Measurements from ENCODE around the gene GLIS1. TPM values are rescaled to one million over a fixed set of nuclear protein-coding genes. Genes with fewer than 3 reads are reported as not detected.

Gene GLIS1
- total RNA-seq, 4 donors from 2014 or later, result 0.63 to 2.4 (median 1.0) TPM

DNA sequence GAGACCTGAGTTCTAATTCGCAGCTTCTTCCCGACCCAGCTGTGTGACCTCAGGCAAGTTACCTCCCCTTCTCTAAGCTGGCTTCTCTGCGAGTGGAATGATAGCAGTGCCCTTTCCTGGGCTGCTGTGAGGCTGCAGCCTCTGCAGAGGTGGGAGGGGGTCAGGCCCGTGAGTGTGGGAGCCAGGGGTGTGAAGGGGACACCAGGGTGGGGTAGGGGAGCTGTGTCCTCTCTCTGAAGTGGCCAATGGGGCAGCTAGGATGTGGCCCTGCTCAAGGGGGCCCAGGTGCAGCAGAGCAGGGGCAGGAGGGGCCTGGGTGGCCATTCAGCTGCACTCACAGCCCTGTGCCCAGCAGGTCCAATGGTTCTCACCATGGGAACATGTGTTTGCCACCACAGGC is 255.3 kb downstream of the GLIS1 start:
- no peak for DNase-seq (ENCODE audit: low spot score in 2 of 2)
- H3K4me3 ChIP-seq (ENCODE audit: low read depth, poor library complexity, severe bottlenecking), result no peak overlapping the region
- WGBS, 2 donors, result 91 to 92% methylated on average over 3 to 4 of the region's 4 CpGs
- TF ChIP-seq, protein P1, sequence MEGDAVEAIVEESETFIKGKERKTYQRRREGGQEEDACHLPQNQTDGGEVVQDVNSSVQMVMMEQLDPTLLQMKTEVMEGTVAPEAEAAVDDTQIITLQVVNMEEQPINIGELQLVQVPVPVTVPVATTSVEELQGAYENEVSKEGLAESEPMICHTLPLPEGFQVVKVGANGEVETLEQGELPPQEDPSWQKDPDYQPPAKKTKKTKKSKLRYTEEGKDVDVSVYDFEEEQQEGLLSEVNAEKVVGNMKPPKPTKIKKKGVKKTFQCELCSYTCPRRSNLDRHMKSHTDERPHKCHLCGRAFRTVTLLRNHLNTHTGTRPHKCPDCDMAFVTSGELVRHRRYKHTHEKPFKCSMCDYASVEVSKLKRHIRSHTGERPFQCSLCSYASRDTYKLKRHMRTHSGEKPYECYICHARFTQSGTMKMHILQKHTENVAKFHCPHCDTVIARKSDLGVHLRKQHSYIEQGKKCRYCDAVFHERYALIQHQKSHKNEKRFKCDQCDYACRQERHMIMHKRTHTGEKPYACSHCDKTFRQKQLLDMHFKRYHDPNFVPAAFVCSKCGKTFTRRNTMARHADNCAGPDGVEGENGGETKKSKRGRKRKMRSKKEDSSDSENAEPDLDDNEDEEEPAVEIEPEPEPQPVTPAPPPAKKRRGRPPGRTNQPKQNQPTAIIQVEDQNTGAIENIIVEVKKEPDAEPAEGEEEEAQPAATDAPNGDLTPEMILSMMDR (IDR thresholded peaks at IDR 0.05), result no peak
- TF ChIP-seq POLR2A (IDR thresholded peaks at IDR 0.05), result no peak
- intact Hi-C loops (cut with DNase I; ENCODE audit: low total_unique reads), result loop anchor here (2.0 to 10.0 kb wide), 2 partner anchors 111 to 271 kb away; no protein-coding TSS in a partner anchor

DNA sequence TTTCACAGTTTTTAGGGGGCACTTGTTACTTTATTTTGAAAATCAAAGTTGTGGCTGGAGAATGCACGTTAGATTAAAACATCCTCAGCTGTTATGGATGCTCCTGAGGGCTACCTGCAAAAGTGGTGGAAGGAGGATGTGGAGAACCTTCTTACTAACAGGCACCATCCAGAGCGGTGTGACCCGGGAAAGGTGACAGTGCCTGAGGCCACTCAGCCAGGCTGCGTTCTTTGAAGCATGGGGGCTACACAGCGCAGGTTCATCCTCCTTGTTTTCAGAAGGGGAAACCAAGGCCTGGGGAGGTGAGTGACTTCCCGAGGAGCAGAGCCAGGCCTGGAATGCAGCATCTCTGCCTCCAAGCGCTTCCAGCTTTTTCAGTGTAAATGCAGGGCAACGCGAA is 255.8 kb downstream of the GLIS1 start:
- intact Hi-C loops (cut with DNase I; ENCODE audit: low total_unique reads), result loop anchor here (10.0 kb wide), 1 partner anchor 112 kb away; no protein-coding TSS in a partner anchor

DNA sequence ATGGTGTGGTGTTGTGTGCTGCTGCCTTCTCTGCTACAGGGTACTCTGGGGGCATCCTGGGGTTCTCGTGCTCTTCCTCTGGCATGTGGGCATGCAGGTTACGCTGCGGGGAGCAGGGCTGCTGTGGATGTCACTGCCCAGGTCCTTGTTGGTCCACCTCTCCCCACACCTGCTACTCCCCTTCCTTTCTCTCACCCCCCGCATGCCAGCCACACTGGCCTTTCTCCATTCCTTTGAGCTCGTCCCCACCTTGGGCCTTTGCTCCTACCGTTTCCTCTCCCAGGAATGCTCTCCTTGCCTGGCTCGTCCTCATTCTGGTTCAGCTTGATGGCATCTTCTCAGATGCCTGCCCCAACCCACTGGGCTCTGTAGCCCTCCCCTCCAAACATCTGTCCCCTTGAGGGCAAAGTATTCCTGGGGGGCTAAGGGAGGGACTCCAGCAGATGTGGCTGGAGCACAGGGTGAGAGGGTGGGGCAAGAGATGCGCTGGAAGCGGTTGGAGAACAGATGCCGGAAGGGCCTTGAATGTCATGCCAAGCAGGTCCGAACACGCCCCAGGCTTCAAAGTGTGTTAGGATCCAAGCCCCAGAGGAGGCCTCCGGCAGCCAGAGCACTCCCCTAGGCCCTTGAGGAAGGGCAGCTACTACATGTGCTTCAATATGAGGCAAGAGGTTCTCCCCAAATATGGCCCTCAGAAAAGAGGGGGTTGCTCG is 256.4 kb downstream of the GLIS1 start:
- no peak overlapping the region for H3K4me3 ChIP-seq (ENCODE audit: low read depth, poor library complexity, severe bottlenecking)
- intact Hi-C loops (cut with DNase I; ENCODE audit: low total_unique reads), result loop anchor here (10.0 kb wide), 1 partner anchor 112 kb away; no protein-coding TSS in a partner anchor
- TF ChIP-seq POLR2A (IDR thresholded peaks at IDR 0.05), result no peak
- TF ChIP-seq, protein P1 (IDR thresholded peaks at IDR 0.05), result no peak
- 74% methylated on average over 14 of the region's 14 CpGs for WGBS, 2 donors
- no peak for DNase-seq (ENCODE audit: low spot score in 2 of 2)

More for the DNA sequence above, 255.8 kb downstream of the GLIS1 start:
- DNase-seq (ENCODE audit: low spot score in 2 of 2), result no peak
- TF ChIP-seq, protein P1 (IDR thresholded peaks at IDR 0.05), result no peak
- no peak for TF ChIP-seq POLR2A (IDR thresholded peaks at IDR 0.05)
- H3K4me3 ChIP-seq (ENCODE audit: low read depth, poor library complexity, severe bottlenecking), result no peak overlapping the region
- 88 to 97% methylated on average over 9 of the region's 9 CpGs for WGBS, 2 donors

DNA sequence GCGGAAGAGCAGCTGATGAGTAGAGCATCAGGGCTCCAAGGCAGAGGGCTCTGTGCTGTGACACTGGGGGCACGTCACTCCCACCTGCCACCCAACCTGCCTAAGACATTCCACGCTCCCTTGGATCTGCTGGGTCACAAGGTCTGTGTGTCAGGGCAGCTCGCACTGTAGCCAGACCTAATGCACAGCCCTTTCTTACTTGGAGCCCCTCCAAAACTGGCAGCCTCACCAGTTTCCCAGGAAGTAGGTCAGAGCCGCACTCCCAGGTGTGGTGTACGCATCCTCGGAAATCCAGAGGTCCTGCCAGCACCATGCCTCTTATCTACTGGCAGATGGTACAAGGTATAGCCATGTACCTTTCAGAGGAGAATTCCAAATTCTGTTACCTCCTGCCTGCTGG is 257.5 kb downstream of the GLIS1 start:
- intact Hi-C loops (cut with DNase I; ENCODE audit: low total_unique reads), result loop anchor here (10.0 kb wide), 1 partner anchor 113 kb away; no protein-coding TSS in a partner anchor
- H3K4me3 ChIP-seq (ENCODE audit: low read depth, poor library complexity, severe bottlenecking), result no peak overlapping the region
- WGBS, 2 donors, result 78 to 84% methylated on average over 7 of the region's 7 CpGs
- no peak for DNase-seq (ENCODE audit: low spot score in 2 of 2)
- TF ChIP-seq, protein P1 (IDR thresholded peaks at IDR 0.05), result no peak
- no peak for TF ChIP-seq POLR2A (IDR thresholded peaks at IDR 0.05)

DNA sequence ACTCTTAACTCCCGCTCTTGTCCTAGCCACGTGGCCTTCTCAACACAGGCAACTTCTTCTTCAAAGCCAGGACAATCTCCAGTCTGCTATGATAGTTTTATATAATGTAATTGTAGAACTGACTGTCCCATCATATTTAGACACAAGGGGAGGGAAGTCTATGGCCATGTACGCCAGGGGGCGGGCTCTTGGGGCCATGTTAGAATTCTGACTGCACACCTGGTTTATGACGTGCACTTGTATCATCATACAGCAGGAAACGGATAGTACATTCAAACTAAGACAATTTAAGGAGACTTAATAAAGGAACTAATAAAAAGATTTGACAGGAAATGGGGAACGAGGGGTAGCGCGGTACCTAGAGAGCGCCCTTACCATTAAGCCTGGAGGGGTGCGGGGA is 258.3 kb downstream of the GLIS1 start:
- TF ChIP-seq, protein P1 (IDR thresholded peaks at IDR 0.05), result no peak
- TF ChIP-seq POLR2A (IDR thresholded peaks at IDR 0.05), result no peak
- DNase-seq (ENCODE audit: low spot score in 2 of 2), result no peak
- 89% methylated on average over 11 of the region's 11 CpGs for WGBS, 2 donors
- no peak overlapping the region for H3K4me3 ChIP-seq (ENCODE audit: low read depth, poor library complexity, severe bottlenecking)
- intact Hi-C loops (cut with DNase I; ENCODE audit: low total_unique reads), result loop anchor here (10.0 kb wide), 1 partner anchor 114 kb away; no protein-coding TSS in a partner anchor

Measured in lower leg skin (tissue), 4 donors.